ENCODE results near the gene SPATA2L.

GRCh38 chr16:89646906-89647305, 54.6 kb downstream of the SPATA2L start:
- TF ChIP-seq CTCF (IDR thresholded peaks at IDR 0.05), result no peak
- TF ChIP-seq POLR2A (IDR thresholded peaks at IDR 0.05), result no peak
